Ovary (tissue), 3 donors: ENCODE results near the gene MACO1.

Experiments used
- CTCF ChIP-seq, 3 donors: fragments of 450-650 bp in 2 of 3; fragments of 200-600 bp in 1 of 3; IDR thresholded peaks; one replicate each; pipeline versions ENCODE4 v1.5.1 to v1.8.0; 2016 to 2022; ENCODE audit warnings: antibody characterized with exemption in 3 of 3, mild to moderate bottlenecking in 1 of 3
- EP300 ChIP-seq: sonication (generic); formaldehyde crosslinking; IDR thresholded peaks from one replicate; pipeline ENCODE4 v1.6.1; 2017; ENCODE audit warnings: antibody characterized with exemption
- POLR2A ChIP-seq: fragments of 450-650 bp; IDR thresholded peaks from one replicate; pipeline ENCODE4 v1.6.1; 2017; ENCODE audit warnings: antibody characterized with exemption, mild to moderate bottlenecking, moderate library complexity
- donor health status: DM: no; HTN: no; CAD: no.

GRCh38 chr1:25543425-25544242 lies 112.9 kb downstream of the MACO1 start, which contains the start of gene LDLRAP1:
- TF ChIP-seq POLR2A (peak; percentile 80), CTCF (IDR thresholded peaks at IDR 0.05) (no peak), EP300 (no peak)
